ENCODE measurements around the gene COX6B1.
"Not testable (repeated sequence)": the region's sequence is repeated elsewhere in the genome, so short reads cannot be mapped to it uniquely, and the experiment has no call there.

COX6B1 gene, protein sequence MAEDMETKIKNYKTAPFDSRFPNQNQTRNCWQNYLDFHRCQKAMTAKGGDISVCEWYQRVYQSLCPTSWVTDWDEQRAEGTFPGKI

DNA sequence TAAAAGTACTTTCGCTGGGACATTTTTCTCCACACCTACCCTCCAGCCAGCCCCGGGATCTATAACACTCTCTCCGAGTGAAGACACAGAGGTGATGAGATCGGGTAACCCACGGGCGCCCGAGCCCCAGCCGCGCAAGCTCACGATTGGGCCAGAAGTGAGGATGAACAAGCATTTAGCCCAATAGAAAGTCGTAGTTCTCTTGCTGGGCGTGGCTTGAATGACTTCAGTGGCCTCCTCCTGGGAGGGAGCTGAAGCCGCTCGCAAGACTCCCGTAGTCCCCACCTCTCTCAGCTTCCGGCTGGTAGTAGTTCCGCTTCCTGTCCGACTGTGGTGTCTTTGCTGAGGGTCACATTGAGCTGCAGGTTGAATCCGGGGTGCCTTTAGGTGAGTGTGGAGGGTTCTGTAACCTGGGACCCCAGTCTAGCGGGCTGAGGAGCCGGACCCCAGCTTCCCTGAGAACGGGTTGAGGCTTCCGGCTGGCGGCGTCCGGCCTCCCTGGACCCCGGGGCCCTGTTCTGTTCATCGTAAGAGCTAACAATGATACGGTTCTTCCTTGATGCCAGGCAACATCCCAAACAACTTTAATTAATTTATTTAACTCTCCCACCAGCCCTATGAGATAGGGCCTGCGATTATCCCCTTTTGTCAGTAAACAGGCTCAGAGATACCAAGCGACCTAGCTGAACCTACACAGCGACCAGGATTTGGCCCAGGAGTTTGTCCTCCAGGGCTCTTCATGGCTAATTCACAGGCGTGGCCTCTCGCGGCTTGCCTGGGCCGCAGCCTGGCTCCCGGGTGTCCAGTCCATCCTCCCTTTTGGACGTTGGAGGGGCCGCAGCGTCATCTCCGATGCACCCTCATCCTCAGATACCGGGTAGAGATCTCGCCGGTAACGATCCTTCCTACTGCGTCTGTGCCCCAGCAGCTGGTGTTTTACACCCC is at the start of gene COX6B1:
Gene COX6B1, plus strand, starts transcription at position 307 of the 945 bp plus-strand sequence. CDS start 2,921 bp downstream, outside the sequence.
- DNase-seq, result peak; percentile 99

- no peak for DNase-seq
Measured at GRCh38 chr19:35601971-35602370, 46.2 kb upstream of the COX6B1 start.

DNA sequence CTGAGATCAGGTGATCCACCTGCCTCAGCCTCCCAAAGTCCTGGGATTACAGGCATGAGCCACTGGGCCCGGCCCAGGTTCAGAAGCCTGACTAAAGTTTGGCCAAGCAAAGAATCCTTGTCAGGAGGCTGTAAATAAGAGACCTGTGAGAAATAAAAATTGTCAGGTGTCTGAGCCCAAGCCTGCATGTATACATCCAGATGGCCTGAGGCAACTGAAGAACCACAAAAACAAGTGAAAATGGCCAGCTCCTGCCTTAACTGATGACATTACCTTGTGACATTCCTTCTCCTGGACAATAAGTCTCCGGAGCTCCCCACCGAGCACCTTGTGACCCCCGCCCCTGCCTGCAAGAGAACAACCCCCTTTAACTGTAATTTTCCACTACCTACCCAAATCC is 43.7 kb upstream of the COX6B1 start:
- not testable (repeated sequence) for DNase-seq

DNA sequence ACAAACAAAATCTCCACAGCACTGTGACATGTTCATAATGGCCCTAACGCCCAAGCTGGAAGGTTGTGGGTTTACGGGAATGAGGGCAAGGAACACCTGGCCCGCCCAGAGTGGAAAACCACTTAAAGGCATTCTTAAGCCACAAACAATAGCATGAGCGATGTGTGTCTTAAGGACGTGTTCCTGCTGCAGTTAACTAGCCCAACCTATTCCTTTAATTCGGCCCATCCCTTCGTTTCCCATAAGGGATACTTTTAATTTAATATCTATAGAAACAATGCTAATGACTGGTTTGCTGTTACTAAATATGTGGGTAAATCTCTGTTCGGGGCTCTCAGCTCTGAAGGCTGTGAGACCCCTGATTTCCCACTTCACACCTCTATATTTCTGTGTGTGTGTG is 41.0 kb upstream of the COX6B1 start:
- peak; percentile 4 for DNase-seq

- DNase-seq, result no peak
Measured at GRCh38 chr19:35607661-35608060, 40.5 kb upstream of the COX6B1 start.

DNA sequence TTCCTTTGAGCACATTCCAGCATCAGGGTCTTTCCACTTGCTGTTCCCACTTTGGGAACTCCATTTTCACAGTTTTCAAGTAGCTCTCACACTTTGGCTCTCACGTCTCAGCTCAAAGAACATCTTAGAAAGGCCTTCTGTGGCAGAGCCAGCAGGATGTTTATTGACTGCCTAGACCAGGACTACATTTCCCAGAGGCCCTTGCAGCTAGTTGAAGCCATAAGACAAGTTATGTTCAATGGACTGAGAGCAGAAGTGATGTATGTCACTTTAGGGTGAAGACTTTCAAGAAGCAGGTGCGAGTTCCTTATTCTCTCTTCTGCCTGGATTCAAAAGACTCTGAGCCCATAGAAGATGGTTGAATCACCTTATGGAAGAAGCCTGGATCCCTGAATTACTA is 39.9 kb upstream of the COX6B1 start:
- DNase-seq, result peak; percentile 13

DNA sequence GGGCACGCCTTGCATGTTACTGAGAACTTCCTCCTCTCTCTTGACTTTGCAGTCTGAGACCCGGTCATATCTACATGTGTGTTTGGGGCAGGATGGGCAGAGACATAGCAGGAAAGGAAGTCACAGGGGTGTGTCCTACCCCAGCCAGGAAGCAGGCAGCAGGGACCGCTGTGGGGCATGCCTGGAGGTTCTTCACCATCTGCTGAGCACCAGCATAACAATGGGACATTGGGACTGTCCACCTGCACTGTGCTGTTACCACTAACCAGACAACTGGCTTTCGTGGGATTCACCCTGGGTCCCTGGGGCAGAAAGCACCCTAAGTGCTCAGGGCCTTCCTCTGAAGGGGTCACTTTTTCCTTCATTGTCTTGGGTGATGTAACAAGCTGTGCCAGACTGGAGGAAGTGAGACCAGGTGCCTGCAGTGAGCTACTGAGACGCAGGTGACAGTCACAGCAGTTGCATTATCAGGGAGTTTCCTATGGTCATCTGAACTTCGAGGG is 38.2 kb upstream of the COX6B1 start:
- peak; percentile 11 for DNase-seq

- no peak for DNase-seq
Measured at GRCh38 chr19:35612224-35612558, 35.9 kb upstream of the COX6B1 start.

- peak; percentile 98 for DNase-seq
Measured at GRCh38 chr19:35612559-35613321, 35.4 kb upstream of the COX6B1 start, which contains the start of gene HAUS5. Gene HAUS5, plus strand, starts transcription at chr19:35612735. Its CDS starts 60 bp downstream, at chr19:35612795.

- no peak for DNase-seq
Measured at GRCh38 chr19:35613574-35613973, 34.5 kb upstream of the COX6B1 start.

DNA sequence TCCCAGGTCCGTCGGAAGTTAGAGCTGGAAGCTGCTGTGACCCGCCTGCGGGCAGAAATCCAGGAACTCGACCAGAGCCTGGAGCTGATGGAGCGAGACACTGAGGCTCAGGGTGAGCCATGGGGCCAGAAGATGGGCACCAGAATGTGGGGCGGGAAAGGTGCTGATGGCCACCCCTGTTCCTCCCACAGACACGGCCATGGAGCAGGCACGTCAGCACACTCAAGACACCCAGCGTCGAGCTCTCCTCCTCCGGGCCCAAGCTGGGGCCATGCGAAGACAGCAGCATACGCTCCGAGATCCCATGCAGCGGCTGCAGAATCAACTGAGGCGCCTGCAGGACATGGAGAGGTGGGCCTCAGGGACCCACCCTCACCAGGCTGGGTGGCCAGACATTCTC is 33.1 kb upstream of the COX6B1 start:
- DNase-seq, result no peak

- DNase-seq, result no peak
Measured at GRCh38 chr19:35618857-35619256, 29.3 kb upstream of the COX6B1 start.

DNA sequence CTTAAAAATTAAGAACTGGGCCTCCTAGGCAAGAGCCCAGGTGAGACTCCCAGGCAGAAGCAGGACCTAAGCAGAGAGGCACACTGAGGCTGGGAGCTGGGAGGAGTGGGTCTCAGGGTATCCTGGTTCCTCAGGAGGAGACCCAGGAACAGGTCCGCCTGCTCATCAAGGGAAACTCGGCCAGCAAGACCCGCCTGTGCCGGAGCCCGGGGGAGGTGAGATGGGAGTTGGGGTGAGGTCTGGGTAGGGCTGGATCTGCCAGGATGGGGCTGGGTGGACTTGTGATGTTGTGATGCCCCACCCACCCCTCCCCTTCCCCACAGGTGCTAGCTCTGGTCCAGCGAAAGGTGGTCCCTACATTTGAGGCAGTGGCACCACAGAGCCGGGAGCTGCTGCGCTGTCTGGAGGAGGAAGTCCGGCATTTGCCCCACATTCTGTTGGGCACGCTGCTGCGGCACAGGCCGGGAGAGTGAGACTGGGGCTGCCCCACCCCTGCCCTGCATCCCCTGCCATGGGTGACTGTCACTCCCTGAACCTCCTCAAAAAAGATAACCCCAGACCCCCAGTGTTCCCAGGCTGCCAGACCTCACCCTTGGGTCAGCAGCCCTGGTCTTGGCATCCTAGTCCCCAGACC is 28.7 kb upstream of the COX6B1 start:
- no peak for DNase-seq

DNA sequence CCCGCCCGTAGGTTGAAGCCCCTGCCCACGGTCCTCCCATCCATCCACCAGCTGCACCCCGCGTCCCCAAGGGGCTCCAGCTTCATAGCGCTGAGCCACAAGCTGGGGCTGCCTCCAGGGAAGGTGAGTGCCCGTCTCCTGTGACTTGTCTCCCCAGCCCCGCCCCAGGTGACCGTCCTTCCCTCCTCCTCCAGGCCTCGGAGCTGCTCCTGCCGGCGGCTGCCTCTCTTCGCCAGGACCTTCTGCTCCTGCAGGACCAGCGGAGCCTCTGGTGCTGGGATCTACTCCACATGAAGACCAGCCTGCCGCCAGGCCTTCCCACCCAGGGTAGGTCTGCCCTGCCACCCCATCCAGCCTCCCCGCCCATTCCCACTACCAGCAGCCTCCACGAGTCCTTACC is 28.1 kb upstream of the COX6B1 start:
- DNase-seq, result no peak

DNA sequence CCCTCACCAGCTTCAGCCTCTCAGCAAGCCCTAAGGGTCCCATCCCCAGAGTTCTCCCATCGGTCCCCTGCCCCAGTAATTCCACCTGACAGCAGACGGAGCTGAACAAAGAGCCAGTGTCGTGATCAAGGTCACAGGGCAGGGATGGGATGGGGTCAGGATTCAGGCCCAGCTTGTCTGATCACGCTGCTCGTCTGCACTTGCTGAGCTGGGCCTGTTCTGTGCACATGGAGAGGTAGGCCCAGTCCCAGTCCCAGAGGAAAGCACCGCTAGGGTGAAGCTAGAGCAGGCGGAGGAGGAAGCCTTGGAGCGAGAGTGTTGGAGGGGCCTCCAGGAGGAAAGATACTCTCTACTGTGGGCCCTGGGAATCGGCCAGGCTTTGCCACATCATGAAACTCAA is 26.4 kb upstream of the COX6B1 start:
- no peak for DNase-seq

GRCh38 chr19:35622750-35623149 is 25.4 kb upstream of the COX6B1 start:
- no peak for DNase-seq

DNA sequence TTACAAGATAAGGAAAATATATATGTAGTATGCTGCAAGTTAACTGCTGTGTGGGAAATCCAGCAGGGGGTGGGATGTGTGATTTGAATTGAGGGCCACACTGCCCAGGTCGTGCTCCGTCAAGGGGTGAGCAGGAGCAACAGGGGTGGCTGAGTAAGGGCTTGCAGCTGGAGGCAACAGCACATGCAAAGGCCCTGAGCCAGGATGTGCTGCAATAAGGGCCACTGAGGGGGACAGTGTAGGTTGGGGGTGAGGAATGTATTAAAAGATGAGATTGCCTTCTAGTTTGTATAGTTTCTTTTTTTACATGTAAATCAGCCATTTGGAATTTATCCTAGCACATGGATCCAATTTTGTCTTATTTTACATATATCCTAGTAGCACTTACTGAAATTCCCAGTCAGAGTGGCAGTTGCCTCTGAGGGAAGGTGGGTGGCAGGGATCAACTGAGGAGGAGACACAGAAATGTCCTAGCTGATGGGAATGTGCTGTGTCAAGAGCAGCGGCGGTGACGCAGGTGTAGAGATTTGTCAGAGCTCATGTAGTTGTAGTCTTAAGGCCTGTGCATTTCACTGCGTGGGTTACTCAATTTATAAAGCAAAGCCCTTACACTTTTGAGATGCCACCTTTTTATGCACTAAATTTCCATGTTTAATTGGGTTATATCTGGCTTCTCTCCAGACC is 24.7 kb upstream of the COX6B1 start:
- no peak for DNase-seq

GRCh38 chr19:35628264-35628564 is 19.9 kb upstream of the COX6B1 start:
- DNase-seq, result no peak

GRCh38 chr19:35628565-35629331 is 19.4 kb upstream of the COX6B1 start, which contains the start of gene RBM42:
Gene RBM42, plus strand, starts transcription at chr19:35629036. Its CDS starts 118 bp downstream, at chr19:35629154.
- DNase-seq, result peak; percentile 100

- no peak for DNase-seq
Measured at GRCh38 chr19:35629332-35629633, 18.8 kb upstream of the COX6B1 start.

DNA sequence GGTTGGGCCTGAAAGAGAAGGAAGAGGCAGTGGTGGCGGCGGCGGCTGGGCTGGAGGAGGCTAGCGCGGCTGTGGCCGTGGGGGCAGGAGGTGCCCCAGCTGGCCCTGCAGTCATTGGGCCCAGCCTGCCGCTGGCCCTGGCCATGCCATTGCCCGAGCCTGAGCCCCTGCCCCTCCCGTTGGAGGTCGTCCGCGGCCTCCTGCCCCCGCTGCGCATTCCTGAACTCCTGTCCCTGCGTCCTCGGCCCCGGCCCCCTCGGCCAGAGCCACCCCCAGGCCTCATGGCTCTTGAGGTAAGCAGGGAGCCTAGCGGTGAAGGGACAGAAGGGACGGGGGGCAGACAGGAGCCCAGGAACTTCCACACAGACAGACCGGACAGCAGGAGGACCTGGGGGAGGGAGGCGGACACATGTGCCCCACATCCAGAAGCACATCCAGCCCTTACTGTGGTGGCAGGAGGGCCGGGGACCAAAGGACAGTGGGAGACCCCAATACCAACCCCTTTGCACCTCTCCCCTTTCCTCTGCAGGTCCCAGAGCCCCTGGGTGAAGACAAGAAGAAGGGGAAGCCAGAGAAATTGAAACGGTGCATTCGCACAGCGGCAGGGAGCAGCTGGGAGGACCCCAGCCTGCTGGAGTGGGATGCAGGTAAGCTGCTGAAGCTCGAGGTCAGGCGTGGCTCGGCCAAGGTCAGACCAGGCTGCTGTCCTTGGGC is 14.2 kb upstream of the COX6B1 start:
- no peak for DNase-seq
